ENCODE data around the gene SEMA6B.

Gene SEMA6B

DNA sequence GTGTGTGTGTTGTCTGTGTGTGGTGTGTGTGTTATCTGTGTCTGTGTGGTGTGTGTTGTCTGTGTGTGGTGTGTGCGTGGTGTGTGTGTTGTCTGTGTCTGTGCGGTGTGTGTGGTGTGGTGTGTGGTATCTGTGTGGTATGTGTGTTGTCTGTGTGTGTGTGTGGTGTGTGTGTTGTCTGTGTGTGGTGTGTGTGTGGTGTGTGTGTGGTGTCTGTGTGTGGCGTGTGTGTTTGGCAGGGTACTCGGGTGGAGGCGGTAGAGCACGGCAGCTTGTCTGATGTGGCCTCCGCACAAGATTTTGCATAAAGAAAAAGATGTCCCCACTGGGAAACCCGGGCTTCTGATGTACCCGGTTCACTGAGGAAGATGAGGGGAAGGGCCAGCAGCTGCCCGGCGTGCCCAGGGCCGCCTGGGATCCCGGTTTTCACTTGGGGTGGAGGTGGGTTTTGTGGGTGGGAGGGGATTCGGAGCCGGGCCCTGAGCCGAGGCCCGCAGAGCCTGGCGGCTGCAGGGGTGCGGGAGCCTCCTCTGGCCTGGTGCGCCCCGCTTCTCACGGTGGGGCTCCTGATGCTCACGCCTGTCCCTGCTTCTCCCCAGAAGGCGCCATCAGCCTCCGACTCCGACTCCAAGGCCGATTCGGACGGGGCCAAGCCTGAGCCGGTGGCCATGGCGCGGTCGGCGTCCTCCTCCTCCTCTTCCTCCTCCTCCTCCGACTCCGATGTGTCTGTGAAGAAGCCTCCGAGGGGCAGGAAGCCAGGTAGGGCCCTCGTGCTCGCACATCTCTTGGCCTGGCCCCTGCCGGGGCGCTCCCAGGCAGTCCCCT, 66.2 kb downstream of the SEMA6B start:
- no peak for DNase-seq (ENCODE audit: low read depth in 2 of 2)

Measured in stimulated activated CD8-positive, alpha-beta memory T cell treated with anti-CD3 and anti-CD28 coated beads, Interleukin-7, amount 100 ng/mL, for 4 hours (primary cell).